CD4-positive, alpha-beta T cell treated with Interferon alpha-2 for 1 hour (primary cell): ENCODE measurements around the gene CCDC134.

Experiments used
- DNase-seq, 2 donors: peaks; one replicate each; pipeline ENCODE4 v3.0.0-alpha.2; 2020 to 2022

Gene CCDC134

GRCh38 chr22:41787331-41787730 lies 13.1 kb upstream of the CCDC134 start:
- DNase-seq, result no peak

GRCh38 chr22:41793871-41794270 lies 6.6 kb upstream of the CCDC134 start:
- DNase-seq, result no peak

- DNase-seq, result no peak
Measured at GRCh38 chr22:41798736-41799135, 1.7 kb upstream of the CCDC134 start.

- no peak for DNase-seq
Measured at GRCh38 chr22:41799486-41800347, 762 bp upstream of the CCDC134 start.

- no peak for DNase-seq
Measured at GRCh38 chr22:41801147-41801819, 804 bp downstream of the CCDC134 start.

GRCh38 chr22:41801886-41802285 lies 1.4 kb downstream of the CCDC134 start:
- no peak for DNase-seq

GRCh38 chr22:41805639-41806038 lies 5.2 kb downstream of the CCDC134 start:
- DNase-seq, result no peak

GRCh38 chr22:41808400-41808799 lies 7.9 kb downstream of the CCDC134 start:
- DNase-seq, result no peak

GRCh38 chr22:41810022-41810421 lies 9.5 kb downstream of the CCDC134 start:
- no peak for DNase-seq

- DNase-seq, result no peak
Measured at GRCh38 chr22:41812805-41813545, 12.5 kb downstream of the CCDC134 start.

- no peak for DNase-seq
Measured at GRCh38 chr22:41813726-41814410, 13.4 kb downstream of the CCDC134 start.

- DNase-seq, result no peak
Measured at GRCh38 chr22:41815716-41816115, 15.2 kb downstream of the CCDC134 start.

- no peak for DNase-seq
Measured at GRCh38 chr22:41816241-41816640, 15.8 kb downstream of the CCDC134 start.

- no peak for DNase-seq
Measured at GRCh38 chr22:41816871-41817270, 16.4 kb downstream of the CCDC134 start.

- DNase-seq, result no peak
Measured at GRCh38 chr22:41818011-41818410, 17.5 kb downstream of the CCDC134 start.

GRCh38 chr22:41818596-41818995 lies 18.1 kb downstream of the CCDC134 start:
- no peak for DNase-seq

- no peak for DNase-seq
Measured at GRCh38 chr22:41819257-41819656, 18.8 kb downstream of the CCDC134 start.

- DNase-seq, result no peak
Measured at GRCh38 chr22:41820447-41820846, 20.0 kb downstream of the CCDC134 start.

- no peak for DNase-seq
Measured at GRCh38 chr22:41821471-41822316, 21.2 kb downstream of the CCDC134 start.

- peak; percentile 38 to 85 for DNase-seq
Measured at GRCh38 chr22:41822317-41823057, 22.0 kb downstream of the CCDC134 start.

GRCh38 chr22:41823797-41824196 lies 23.3 kb downstream of the CCDC134 start:
- DNase-seq, result no peak
